ENCODE measurements around the gene CLASP2. TPM values are rescaled to one million over a fixed set of nuclear protein-coding genes. Genes with fewer than 3 reads are reported as not detected.

Gene CLASP2
- total RNA-seq, 1 donor from 2014 or later = 114 TPM

GRCh38 chr3:33538678-33539339 is 179.2 kb downstream of the CLASP2 start:
- Histone ChIP-seq H3K9ac (ENCODE audit: low read depth in 1 of 3, low read length in 3 of 3) (no peak overlapping the region), H3K36me3 (ENCODE audit: control insufficient read depth in 3 of 3, insufficient read depth in 3 of 3, low read length in 3 of 3) (peaks cover 7 to 32% (median 26%) of the 10 kb centered on the region in 3 donors), H3K27me3 (ENCODE audit: control insufficient read depth in 3 of 3, insufficient read depth in 3 of 3, low read length in 3 of 3) (no peaks in the 10 kb centered on the region), H3K27ac (ENCODE audit: low read depth, low read length) (no peak overlapping the region), H3K4me1 (ENCODE audit: control insufficient read depth in 3 of 3, insufficient read depth in 3 of 3, low read length in 3 of 3) (no peaks in the 10 kb centered on the region), H3K4me3 (ENCODE audit: low read length in 3 of 3) (no peak overlapping the region), H3K9me3 (ENCODE audit: control insufficient read depth in 3 of 3, low read length in 3 of 3) (no peaks in the 10 kb centered on the region)

GRCh38 chr3:33537133-33537532 is 180.9 kb downstream of the CLASP2 start:
- Histone ChIP-seq H3K4me3 (ENCODE audit: low read length in 3 of 3) (no peak overlapping the region), H3K9ac (ENCODE audit: low read depth in 1 of 3, low read length in 3 of 3) (no peak overlapping the region), H3K4me1 (ENCODE audit: control insufficient read depth in 3 of 3, insufficient read depth in 3 of 3, low read length in 3 of 3) (no peaks in the 10 kb centered on the region), H3K36me3 (ENCODE audit: control insufficient read depth in 3 of 3, insufficient read depth in 3 of 3, low read length in 3 of 3) (peaks cover 7 to 36% (median 26%) of the 10 kb centered on the region in 3 donors), H3K9me3 (ENCODE audit: control insufficient read depth in 3 of 3, low read length in 3 of 3) (no peaks in the 10 kb centered on the region), H3K27ac (ENCODE audit: low read depth, low read length) (no peak overlapping the region), H3K27me3 (ENCODE audit: control insufficient read depth in 3 of 3, insufficient read depth in 3 of 3, low read length in 3 of 3) (no peaks in the 10 kb centered on the region)

- Histone ChIP-seq H3K36me3 (ENCODE audit: control insufficient read depth in 3 of 3, insufficient read depth in 3 of 3, low read length in 3 of 3) (peaks cover 9 to 24% (median 18%) of the 10 kb centered on the region in 3 donors), H3K27ac (ENCODE audit: low read depth, low read length) (no peak overlapping the region), H3K27me3 (ENCODE audit: control insufficient read depth in 3 of 3, insufficient read depth in 3 of 3, low read length in 3 of 3) (no peaks in the 10 kb centered on the region), H3K4me1 (ENCODE audit: control insufficient read depth in 3 of 3, insufficient read depth in 3 of 3, low read length in 3 of 3) (no peaks in the 10 kb centered on the region), H3K4me3 (ENCODE audit: low read length in 3 of 3) (no peak overlapping the region), H3K9ac (ENCODE audit: low read depth in 1 of 3, low read length in 3 of 3) (no peak overlapping the region), H3K9me3 (ENCODE audit: control insufficient read depth in 3 of 3, low read length in 3 of 3) (peaks cover 0 to 5% (median 0%) of the 10 kb centered on the region in 3 donors)
Measured at GRCh38 chr3:33526787-33527186, 191.3 kb downstream of the CLASP2 start.

GRCh38 chr3:33525232-33525631 is 192.8 kb downstream of the CLASP2 start:
- H3K27me3 ChIP-seq (ENCODE audit: control insufficient read depth in 3 of 3, insufficient read depth in 3 of 3, low read length in 3 of 3) = no peaks in the 10 kb centered on the region
- H3K27ac ChIP-seq (ENCODE audit: low read depth, low read length) = no peak overlapping the region
- peaks cover 0 to 5% (median 0%) of the 10 kb centered on the region in 3 donors for H3K9me3 ChIP-seq (ENCODE audit: control insufficient read depth in 3 of 3, low read length in 3 of 3)
- H3K36me3 ChIP-seq (ENCODE audit: control insufficient read depth in 3 of 3, insufficient read depth in 3 of 3, low read length in 3 of 3) = peaks cover 9 to 23% (median 10%) of the 10 kb centered on the region in 3 donors
- H3K4me1 ChIP-seq (ENCODE audit: control insufficient read depth in 3 of 3, insufficient read depth in 3 of 3, low read length in 3 of 3) = no peaks in the 10 kb centered on the region
- H3K9ac ChIP-seq (ENCODE audit: low read depth in 1 of 3, low read length in 3 of 3) = no peak overlapping the region
- H3K4me3 ChIP-seq (ENCODE audit: low read length in 3 of 3) = no peak overlapping the region

GRCh38 chr3:33523093-33523667 is 194.9 kb downstream of the CLASP2 start:
- Histone ChIP-seq H3K9me3 (ENCODE audit: control insufficient read depth in 3 of 3, low read length in 3 of 3) (peaks cover 0 to 2% (median 0%) of the 10 kb centered on the region in 3 donors), H3K4me3 (ENCODE audit: low read length in 3 of 3) (no peak overlapping the region), H3K36me3 (ENCODE audit: control insufficient read depth in 3 of 3, insufficient read depth in 3 of 3, low read length in 3 of 3) (peaks cover 7 to 23% (median 9%) of the 10 kb centered on the region in 3 donors), H3K27ac (ENCODE audit: low read depth, low read length) (no peak overlapping the region), H3K4me1 (ENCODE audit: control insufficient read depth in 3 of 3, insufficient read depth in 3 of 3, low read length in 3 of 3) (no peaks in the 10 kb centered on the region), H3K27me3 (ENCODE audit: control insufficient read depth in 3 of 3, insufficient read depth in 3 of 3, low read length in 3 of 3) (no peaks in the 10 kb centered on the region), H3K9ac (ENCODE audit: low read depth in 1 of 3, low read length in 3 of 3) (no peak overlapping the region)

- peaks cover 0 to 2% (median 0%) of the 10 kb centered on the region in 3 donors for H3K9me3 ChIP-seq (ENCODE audit: control insufficient read depth in 3 of 3, low read length in 3 of 3)
- H3K36me3 ChIP-seq (ENCODE audit: control insufficient read depth in 3 of 3, insufficient read depth in 3 of 3, low read length in 3 of 3) = peaks cover 9 to 25% (median 10%) of the 10 kb centered on the region in 3 donors
- H3K9ac ChIP-seq (ENCODE audit: low read depth in 1 of 3, low read length in 3 of 3) = no peak overlapping the region
- no peak overlapping the region for H3K27ac ChIP-seq (ENCODE audit: low read depth, low read length)
- no peak overlapping the region for H3K4me3 ChIP-seq (ENCODE audit: low read length in 3 of 3)
- no peaks in the 10 kb centered on the region for H3K4me1 ChIP-seq (ENCODE audit: control insufficient read depth in 3 of 3, insufficient read depth in 3 of 3, low read length in 3 of 3)
- H3K27me3 ChIP-seq (ENCODE audit: control insufficient read depth in 3 of 3, insufficient read depth in 3 of 3, low read length in 3 of 3) = no peaks in the 10 kb centered on the region
Measured at GRCh38 chr3:33521736-33522135, 196.3 kb downstream of the CLASP2 start.

GRCh38 chr3:33513262-33513863 is 204.7 kb downstream of the CLASP2 start:
- Histone ChIP-seq H3K4me1 (ENCODE audit: control insufficient read depth in 3 of 3, insufficient read depth in 3 of 3, low read length in 3 of 3) (no peaks in the 10 kb centered on the region), H3K9me3 (ENCODE audit: control insufficient read depth in 3 of 3, low read length in 3 of 3) (no peaks in the 10 kb centered on the region), H3K27ac (ENCODE audit: low read depth, low read length) (no peak overlapping the region), H3K27me3 (ENCODE audit: control insufficient read depth in 3 of 3, insufficient read depth in 3 of 3, low read length in 3 of 3) (no peaks in the 10 kb centered on the region), H3K4me3 (ENCODE audit: low read length in 3 of 3) (no peak overlapping the region), H3K9ac (ENCODE audit: low read depth in 1 of 3, low read length in 3 of 3) (no peak overlapping the region), H3K36me3 (ENCODE audit: control insufficient read depth in 3 of 3, insufficient read depth in 3 of 3, low read length in 3 of 3) (peaks cover 7 to 32% (median 21%) of the 10 kb centered on the region in 3 donors)

GRCh38 chr3:33505027-33505426 is 213.0 kb downstream of the CLASP2 start:
- no peaks in the 10 kb centered on the region for H3K27me3 ChIP-seq (ENCODE audit: control insufficient read depth in 3 of 3, insufficient read depth in 3 of 3, low read length in 3 of 3)
- no peak overlapping the region for H3K4me3 ChIP-seq (ENCODE audit: low read length in 3 of 3)
- no peak overlapping the region for H3K27ac ChIP-seq (ENCODE audit: low read depth, low read length)
- H3K9me3 ChIP-seq (ENCODE audit: control insufficient read depth in 3 of 3, low read length in 3 of 3) = no peaks in the 10 kb centered on the region
- no peaks in the 10 kb centered on the region for H3K4me1 ChIP-seq (ENCODE audit: control insufficient read depth in 3 of 3, insufficient read depth in 3 of 3, low read length in 3 of 3)
- peaks cover 3 to 37% (median 26%) of the 10 kb centered on the region in 3 donors for H3K36me3 ChIP-seq (ENCODE audit: control insufficient read depth in 3 of 3, insufficient read depth in 3 of 3, low read length in 3 of 3)
- no peak overlapping the region for H3K9ac ChIP-seq (ENCODE audit: low read depth in 1 of 3, low read length in 3 of 3)

GRCh38 chr3:33496449-33496848 is 221.6 kb downstream of the CLASP2 start:
- no peak overlapping the region for H3K27ac ChIP-seq (ENCODE audit: low read depth, low read length)
- H3K27me3 ChIP-seq (ENCODE audit: control insufficient read depth in 3 of 3, insufficient read depth in 3 of 3, low read length in 3 of 3) = no peaks in the 10 kb centered on the region
- no peak overlapping the region for H3K9ac ChIP-seq (ENCODE audit: low read depth in 1 of 3, low read length in 3 of 3)
- H3K36me3 ChIP-seq (ENCODE audit: control insufficient read depth in 3 of 3, insufficient read depth in 3 of 3, low read length in 3 of 3) = peaks cover 0 to 17% (median 12%) of the 10 kb centered on the region in 3 donors
- no peak overlapping the region for H3K4me3 ChIP-seq (ENCODE audit: low read length in 3 of 3)
- no peaks in the 10 kb centered on the region for H3K4me1 ChIP-seq (ENCODE audit: control insufficient read depth in 3 of 3, insufficient read depth in 3 of 3, low read length in 3 of 3)
- H3K9me3 ChIP-seq (ENCODE audit: control insufficient read depth in 3 of 3, low read length in 3 of 3) = no peaks in the 10 kb centered on the region

- Histone ChIP-seq H3K27ac (ENCODE audit: low read depth, low read length) (no peak overlapping the region), H3K36me3 (ENCODE audit: control insufficient read depth in 3 of 3, insufficient read depth in 3 of 3, low read length in 3 of 3) (peaks cover 0 to 4% (median 1%) of the 10 kb centered on the region in 3 donors), H3K4me1 (ENCODE audit: control insufficient read depth in 3 of 3, insufficient read depth in 3 of 3, low read length in 3 of 3) (no peaks in the 10 kb centered on the region), H3K27me3 (ENCODE audit: control insufficient read depth in 3 of 3, insufficient read depth in 3 of 3, low read length in 3 of 3) (no peaks in the 10 kb centered on the region), H3K4me3 (ENCODE audit: low read length in 3 of 3) (no peak overlapping the region), H3K9ac (ENCODE audit: low read depth in 1 of 3, low read length in 3 of 3) (no peak overlapping the region), H3K9me3 (ENCODE audit: control insufficient read depth in 3 of 3, low read length in 3 of 3) (no peaks in the 10 kb centered on the region)
Measured at GRCh38 chr3:33491721-33492120, 226.3 kb downstream of the CLASP2 start.
